H9 (cell line): ENCODE results near the gene CALCR. TPM values are rescaled to one million over a fixed set of nuclear protein-coding genes. Genes with fewer than 3 reads are reported as not detected.

Experiments used
- DNase-seq: peaks from one replicate; pipeline ENCODE4 v3.0.0-alpha.2; 2017
- H2AFZ ChIP-seq: one replicate; pipeline ENCODE4 v1.6.1; 2013; ENCODE audit warnings: mild to moderate bottlenecking, low read length, control low read depth, moderate library complexity
- H2AK5ac ChIP-seq: 2 replicates; pipeline ENCODE4 v1.6.1; 2013; ENCODE audit warnings: low read length, control low read depth, mixed read lengths; ENCODE audit not compliant: insufficient read length
- H2BK120ac ChIP-seq: one replicate; pipeline ENCODE4 v1.6.1; 2013; ENCODE audit warnings: low read depth, mild to moderate bottlenecking, low read length, control low read depth, inconsistent platforms; ENCODE audit not compliant: poor library complexity, severe bottlenecking
- H2BK12ac ChIP-seq: 2 replicates; pipeline ENCODE4 v1.6.1; 2013; ENCODE audit warnings: low read length, control low read depth, mixed read lengths, low read depth; ENCODE audit not compliant: insufficient read length
- H2BK15ac ChIP-seq: 2 replicates; pipeline ENCODE4 v1.6.1; 2013; ENCODE audit warnings: low read depth, low read length, control low read depth
- H2BK20ac ChIP-seq: one replicate; pipeline ENCODE4 v1.6.1; 2013; ENCODE audit warnings: low read depth, mild to moderate bottlenecking, low read length, control low read depth, inconsistent platforms; ENCODE audit not compliant: poor library complexity, severe bottlenecking
- H2BK5ac ChIP-seq: 2 replicates; pipeline ENCODE4 v1.6.1; 2013; ENCODE audit warnings: low read length, control low read depth, mixed read lengths; ENCODE audit not compliant: insufficient read length
- H3K14ac ChIP-seq: 2 replicates; pipeline ENCODE4 v1.6.1; 2013; ENCODE audit warnings: low read length, control low read depth; ENCODE audit not compliant: insufficient read depth
- H3K18ac ChIP-seq: 2 replicates; pipeline ENCODE4 v1.6.1; 2013; ENCODE audit warnings: low read depth, mild to moderate bottlenecking, mixed read lengths, low read length, control low read depth; ENCODE audit not compliant: insufficient read length
- H3K23ac ChIP-seq: 2 replicates; pipeline ENCODE4 v1.6.1; 2013; ENCODE audit warnings: low read length, control low read depth, mixed read lengths, low read depth; ENCODE audit not compliant: insufficient read length
- H3K23me2 ChIP-seq: 2 replicates; pipeline ENCODE4 v1.6.1; 2013; ENCODE audit warnings: low read depth, mild to moderate bottlenecking, mixed read lengths, low read length, control low read depth; ENCODE audit not compliant: insufficient read length, poor library complexity, severe bottlenecking
- H3K27ac ChIP-seq: 2 replicates; pipeline ENCODE4 v1.5.1; 2013; ENCODE audit warnings: low read length, control low read depth, mixed read lengths, low read depth; ENCODE audit not compliant: insufficient read length
- H3K27me3 ChIP-seq: 2 replicates; pipeline ENCODE4 v1.6.1; 2013; ENCODE audit warnings: low read length, control low read depth, inconsistent platforms; ENCODE audit not compliant: insufficient read depth
- H3K4ac ChIP-seq: 2 replicates; pipeline ENCODE4 v1.6.1; 2013; ENCODE audit warnings: low read depth, mild to moderate bottlenecking, control low read depth, inconsistent platforms, low read length, moderate library complexity
- H3K4me1 ChIP-seq: 2 replicates; pipeline ENCODE4 v1.6.1; 2013; ENCODE audit warnings: low read length, control low read depth, inconsistent platforms; ENCODE audit not compliant: insufficient read depth
- H3K4me2 ChIP-seq: 2 replicates; pipeline ENCODE4 v1.6.1; 2013; ENCODE audit warnings: low read length, control low read depth, mixed read lengths; ENCODE audit not compliant: insufficient read length, insufficient read depth
- H3K56ac ChIP-seq: 2 replicates; pipeline ENCODE4 v1.6.1; 2013; ENCODE audit warnings: low read depth, mild to moderate bottlenecking, mixed read lengths, low read length, control low read depth; ENCODE audit not compliant: insufficient read length
- H3K79me1 ChIP-seq: 2 replicates; pipeline ENCODE4 v1.6.1; 2013; ENCODE audit warnings: low read depth, mild to moderate bottlenecking, moderate library complexity, low read length, control low read depth, inconsistent platforms; ENCODE audit not compliant: insufficient read depth, poor library complexity, severe bottlenecking
- H3K79me2 ChIP-seq: 2 replicates; pipeline ENCODE4 v1.6.1; 2013; ENCODE audit warnings: low read length, control low read depth, inconsistent platforms; ENCODE audit not compliant: insufficient read depth
- H3K9ac ChIP-seq: 2 replicates; pipeline ENCODE4 v1.6.1; 2013; ENCODE audit warnings: low read length, control low read depth, mixed read lengths; ENCODE audit not compliant: insufficient read length; ENCODE audit errors: extremely low read depth
- H3K9me3 ChIP-seq: one replicate; pipeline ENCODE4 v1.6.1; 2013; ENCODE audit warnings: low read depth, low read length, inconsistent platforms; ENCODE audit not compliant: control insufficient read depth
- H3T11ph ChIP-seq: one replicate; pipeline ENCODE4 v1.6.1; 2013; ENCODE audit warnings: mild to moderate bottlenecking, low read length, control low read depth, inconsistent platforms
- H4K20me1 ChIP-seq: one replicate; pipeline ENCODE4 v1.6.1; 2013; ENCODE audit not compliant: control insufficient read depth, insufficient read length, insufficient read depth
- H4K5ac ChIP-seq: 2 replicates; pipeline ENCODE4 v1.6.1; 2013; ENCODE audit warnings: low read depth, mild to moderate bottlenecking, mixed read lengths, low read length, control low read depth; ENCODE audit not compliant: insufficient read length
- H4K8ac ChIP-seq: replicated peaks from 2 replicates; pipeline ENCODE4 v1.6.1; 2013; ENCODE audit warnings: low read length, control low read depth, mixed read lengths, low read depth; ENCODE audit not compliant: insufficient read length
- H4K91ac ChIP-seq: 2 replicates; pipeline ENCODE4 v1.6.1; 2013; ENCODE audit warnings: low read depth, mild to moderate bottlenecking, moderate library complexity, mixed read lengths, low read length, control low read depth; ENCODE audit not compliant: insufficient read length
- H3K27ac Mint-ChIP-seq, 3 experiments: 2 replicates in 2 of 3; 3 replicates in 1 of 3; pipeline ENCODE4 v1.8.0; 2020 to 2021; ENCODE audit warnings: mixed read lengths in 3 of 3, mild to moderate bottlenecking in 1 of 3, moderate library complexity in 1 of 3
- H3K27me3 Mint-ChIP-seq: 2 replicates; pipeline ENCODE4 v1.8.0; 2021; ENCODE audit warnings: low read depth, mild to moderate bottlenecking, moderate library complexity, mixed read lengths
- H3K36me3 Mint-ChIP-seq, 3 experiments: 2 replicates in 2 of 3; 3 replicates in 1 of 3; pipeline ENCODE4 v1.8.0; 2020 to 2021; ENCODE audit warnings: low read depth in 3 of 3, mixed read lengths in 3 of 3; ENCODE audit not compliant: insufficient read depth in 1 of 3
- H3K4me1 Mint-ChIP-seq, 2 experiments: 2 replicates each; pipeline ENCODE4 v1.8.0; 2020; ENCODE audit warnings: mixed read lengths in 2 of 2
- H3K4me3 Mint-ChIP-seq, 2 experiments: 2 replicates in 1 of 2; 3 replicates in 1 of 2; pipeline ENCODE4 v1.8.0; 2020 to 2021; ENCODE audit warnings: mild to moderate bottlenecking in 2 of 2, mixed read lengths in 2 of 2, moderate library complexity in 1 of 2
- H3K9me3 Mint-ChIP-seq, 2 experiments: 2 replicates in 1 of 2; 3 replicates in 1 of 2; pipeline ENCODE4 v1.8.0; 2020; ENCODE audit warnings: mild to moderate bottlenecking in 2 of 2, mixed read lengths in 2 of 2, moderate library complexity in 1 of 2
- WGBS: extraction: QIAGEN DNeasy Blood & Tissue Kit; methylation state at CpG from one replicate; pipeline ENCODE4 v1.1.7; 2013; ENCODE audit warnings: missing lambda C conversion rate, low lambda C conversion rate, mixed read lengths; ENCODE audit not compliant: insufficient read length; ENCODE audit errors: extremely low coverage; 5-methylcytosine and 5-hydroxymethylcytosine counted together
- total RNA-seq: library from RNA; stranded (reverse); gene quantifications from 2 replicates; pipeline ENCODE4 v1.2.1, GENCODE V29; 2021
- TF ChIP-seq, protein P1 (sequence below): fragments of 200-600 bp; sonication (generic); conservative IDR thresholded peaks from 3 replicates; pipeline ENCODE4 v1.8.0; 2021; ENCODE audit warnings: antibody characterized with exemption, mild to moderate bottlenecking

The CALCR gene
- total RNA-seq, 1 experiment from 2014 or later, result 0.52 TPM

DNA sequence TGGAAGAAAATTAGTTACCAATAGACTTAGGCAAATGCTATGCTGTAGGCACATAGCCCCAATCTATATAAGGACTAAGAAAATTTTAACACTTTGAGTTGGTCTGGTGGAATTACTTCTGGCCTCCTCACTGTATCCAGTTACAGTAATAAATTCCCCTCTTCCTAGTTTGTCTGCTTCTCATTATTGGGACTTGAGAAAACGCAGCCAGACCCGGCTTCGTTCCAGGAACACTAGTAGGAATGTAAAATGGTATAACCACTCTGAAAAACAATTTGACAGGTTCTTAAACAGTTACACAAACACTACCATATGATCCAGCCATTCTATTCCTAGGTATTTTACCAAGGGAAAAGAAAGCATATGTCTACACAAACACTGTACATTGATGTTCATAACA is 192.2 kb downstream of the CALCR start:
- peaks cover 2 to 3% of the 10 kb centered on the region in 2 experiments; a peak in 3 of 4 replicates for H3K4me1 Mint-ChIP-seq
- no peak for DNase-seq
- no peak overlapping the region for H2BK15ac ChIP-seq
- no peak overlapping the region for H3K23ac ChIP-seq
- H3K4me1 ChIP-seq, result no peaks in the 10 kb centered on the region
- TF ChIP-seq, protein P1, sequence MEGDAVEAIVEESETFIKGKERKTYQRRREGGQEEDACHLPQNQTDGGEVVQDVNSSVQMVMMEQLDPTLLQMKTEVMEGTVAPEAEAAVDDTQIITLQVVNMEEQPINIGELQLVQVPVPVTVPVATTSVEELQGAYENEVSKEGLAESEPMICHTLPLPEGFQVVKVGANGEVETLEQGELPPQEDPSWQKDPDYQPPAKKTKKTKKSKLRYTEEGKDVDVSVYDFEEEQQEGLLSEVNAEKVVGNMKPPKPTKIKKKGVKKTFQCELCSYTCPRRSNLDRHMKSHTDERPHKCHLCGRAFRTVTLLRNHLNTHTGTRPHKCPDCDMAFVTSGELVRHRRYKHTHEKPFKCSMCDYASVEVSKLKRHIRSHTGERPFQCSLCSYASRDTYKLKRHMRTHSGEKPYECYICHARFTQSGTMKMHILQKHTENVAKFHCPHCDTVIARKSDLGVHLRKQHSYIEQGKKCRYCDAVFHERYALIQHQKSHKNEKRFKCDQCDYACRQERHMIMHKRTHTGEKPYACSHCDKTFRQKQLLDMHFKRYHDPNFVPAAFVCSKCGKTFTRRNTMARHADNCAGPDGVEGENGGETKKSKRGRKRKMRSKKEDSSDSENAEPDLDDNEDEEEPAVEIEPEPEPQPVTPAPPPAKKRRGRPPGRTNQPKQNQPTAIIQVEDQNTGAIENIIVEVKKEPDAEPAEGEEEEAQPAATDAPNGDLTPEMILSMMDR, result no peak
- H4K8ac ChIP-seq, result no peak overlapping the region
- no peaks in the 10 kb centered on the region for H3K9me3 ChIP-seq
- peaks cover 2 to 3% of the 10 kb centered on the region in 2 experiments; a peak in 2 of 5 replicates for H3K9me3 Mint-ChIP-seq
- H3K4me2 ChIP-seq, result no peak overlapping the region
- H3K18ac ChIP-seq, result no peak overlapping the region
- H2BK20ac ChIP-seq, result no peak overlapping the region
- no peak overlapping the region for H3K27ac ChIP-seq
- H4K91ac ChIP-seq, result no peak overlapping the region
- no peaks in the 10 kb centered on the region; a peak in 1 of 7 replicates for H3K36me3 Mint-ChIP-seq
- H3K4ac ChIP-seq, result no peak overlapping the region
- no peak overlapping the region for H3K9ac ChIP-seq
- H3K27me3 Mint-ChIP-seq, result peaks cover 3% of the 10 kb centered on the region
- H3K4me3 Mint-ChIP-seq, result no peak overlapping the region
- no peaks in the 10 kb centered on the region for H3K79me2 ChIP-seq
- no peak overlapping the region for H3K27ac Mint-ChIP-seq
- H3K79me1 ChIP-seq, result no peaks in the 10 kb centered on the region
- H3K27me3 ChIP-seq, result no peaks in the 10 kb centered on the region
- H4K20me1 ChIP-seq, result no peaks in the 10 kb centered on the region
- H3K23me2 ChIP-seq, result no peaks in the 10 kb centered on the region
- H3K14ac ChIP-seq, result no peak overlapping the region
- no peak overlapping the region for H3T11ph ChIP-seq
- H4K5ac ChIP-seq, result no peak overlapping the region
- H2BK120ac ChIP-seq, result no peak overlapping the region
- H2AK5ac ChIP-seq, result no peak overlapping the region
- WGBS, result no CpG with 5 or more reads among the region's 3 CpGs
- H2BK5ac ChIP-seq, result no peak overlapping the region
- no peak overlapping the region for H3K56ac ChIP-seq
- H2AFZ ChIP-seq, result no peak overlapping the region
- no peak overlapping the region for H2BK12ac ChIP-seq
